Neural cell (in vitro differentiated cells): ENCODE data around the gene TSPEAR. TPM values are rescaled to one million over a fixed set of nuclear protein-coding genes. Genes with fewer than 3 reads are reported as not detected.
"Not testable (repeated sequence)": the region's sequence is repeated elsewhere in the genome, so short reads cannot be mapped to it uniquely, and the experiment has no call there.

Experiments
- H2AFZ ChIP-seq: fragments of 200-600, 300-800 bp; sonication (generic), shearing (Covaris generic); 2 replicates; pipeline ENCODE4 v1.6.0; 2014; ENCODE audit warnings: low read depth, mild to moderate bottlenecking, antibody characterized with exemption, low read length, moderate library complexity
- H3F3A ChIP-seq: fragments of 200-600 bp; shearing (Covaris generic); 2 replicates; pipeline ENCODE4 v1.6.1; 2016; ENCODE audit warnings: mild to moderate bottlenecking, moderate library complexity, mixed read lengths, antibody characterized with exemption, low read length; ENCODE audit not compliant: insufficient read depth, poor library complexity, severe bottlenecking
- H3K27ac ChIP-seq: fragments of 200-600, 300-800 bp; sonication (generic), shearing (Covaris generic); 2 replicates; pipeline ENCODE4 v1.5.1; 2014; ENCODE audit warnings: mild to moderate bottlenecking, low read length, moderate library complexity
- H3K27me3 ChIP-seq: fragments of 300-800, 200-600 bp; sonication (generic), shearing (Covaris generic); 2 replicates; pipeline ENCODE4 v1.6.0; 2014; ENCODE audit warnings: mild to moderate bottlenecking, low read depth, low read length, moderate library complexity; ENCODE audit not compliant: insufficient read depth
- H3K36me3 ChIP-seq: fragments of 300-800, 200-600 bp; sonication (generic), shearing (Covaris generic); 2 replicates; pipeline ENCODE4 v1.5.1; 2014; ENCODE audit warnings: mild to moderate bottlenecking, antibody characterized with exemption, low read length, moderate library complexity; ENCODE audit not compliant: insufficient read depth
- H3K4me2 ChIP-seq: fragments of 300-800, 200-600 bp; sonication (generic), shearing (Covaris generic); 2 replicates; pipeline ENCODE4 v1.6.0; 2014; ENCODE audit warnings: mild to moderate bottlenecking, low read length
- H3K4me3 ChIP-seq: fragments of 300-800, 200-600 bp; sonication (generic), shearing (Covaris generic); 2 replicates; pipeline ENCODE4 v1.5.1; 2014; ENCODE audit warnings: mild to moderate bottlenecking, low read length, moderate library complexity
- H3K79me2 ChIP-seq: fragments of 200-600 bp; shearing (Covaris generic); replicated peaks from 2 replicates; pipeline ENCODE4 v1.6.0; 2014; ENCODE audit warnings: mild to moderate bottlenecking, low read length, moderate library complexity; ENCODE audit not compliant: insufficient read depth
- H3K9ac ChIP-seq: fragments of 300-800, 200-600 bp; sonication (generic), shearing (Covaris generic); 2 replicates; pipeline ENCODE4 v1.6.1; 2016; ENCODE audit warnings: mild to moderate bottlenecking, low read length, mixed read lengths
- H3K9me2 ChIP-seq: fragments of 200-600 bp; shearing (Covaris generic); 2 replicates; pipeline ENCODE4 v1.6.1; 2016; ENCODE audit warnings: mild to moderate bottlenecking, low read length, mixed read lengths; ENCODE audit not compliant: insufficient read depth
- H3K9me3 ChIP-seq: fragments of 200-600, 300-800 bp; sonication (generic), shearing (Covaris generic); 2 replicates; pipeline ENCODE4 v1.6.1; 2016; ENCODE audit warnings: mild to moderate bottlenecking, mixed run types, low read length, moderate library complexity, mixed read lengths
- H4K20me1 ChIP-seq: fragments of 200-600 bp; shearing (Covaris generic); 2 replicates; pipeline ENCODE4 v1.6.1; 2016; ENCODE audit warnings: mild to moderate bottlenecking, mixed run types; ENCODE audit not compliant: insufficient read depth
- CTCF ChIP-seq: fragments of 450-650 bp; IDR thresholded peaks from 2 replicates; pipeline ENCODE4 v1.5.1; 2014; ENCODE audit warnings: antibody characterized with exemption, mild to moderate bottlenecking, moderate library complexity; ENCODE audit not compliant: poor library complexity, severe bottlenecking
- EP300 ChIP-seq: fragments of 450-650 bp; conservative IDR thresholded peaks from 2 replicates; pipeline ENCODE4 v1.6.1; 2014; ENCODE audit warnings: antibody characterized with exemption, mild to moderate bottlenecking, moderate library complexity; ENCODE audit not compliant: poor library complexity, severe bottlenecking
- EZH2 ChIP-seq: fragments of 200-600, 300-800 bp; shearing (Covaris generic), sonication (generic); IDR thresholded peaks from 2 replicates; pipeline ENCODE4 v1.6.1; 2014; ENCODE audit warnings: antibody characterized with exemption, low read length, borderline replicate concordance, mild to moderate bottlenecking; ENCODE audit not compliant: insufficient read depth, poor library complexity, severe bottlenecking
- MXI1 ChIP-seq: fragments of 450-650 bp; conservative IDR thresholded peaks from 2 replicates; pipeline ENCODE4 v1.6.1; 2014; ENCODE audit warnings: antibody characterized with exemption, mild to moderate bottlenecking; ENCODE audit not compliant: poor library complexity, severe bottlenecking
- POLR2AphosphoS5 ChIP-seq: IDR thresholded peaks from 2 replicates; pipeline ENCODE4 v1.6.1; 2012
- RAD21 ChIP-seq: fragments of 450-650 bp; conservative IDR thresholded peaks from 2 replicates; pipeline ENCODE4 v1.6.1; 2014; ENCODE audit warnings: antibody characterized with exemption, mild to moderate bottlenecking, moderate library complexity
- REST ChIP-seq: IDR thresholded peaks from 2 replicates; pipeline ENCODE4 v1.6.1; 2012; ENCODE audit warnings: borderline replicate concordance
- SMC3 ChIP-seq: fragments of 450-650 bp; conservative IDR thresholded peaks from 2 replicates; pipeline ENCODE4 v1.6.1; 2014; ENCODE audit warnings: antibody characterized with exemption, mild to moderate bottlenecking, moderate library complexity; ENCODE audit not compliant: poor library complexity
- TAF1 ChIP-seq: IDR thresholded peaks from 2 replicates; pipeline ENCODE4 v1.6.1; 2012; ENCODE audit warnings: low read depth
- polyA plus RNA-seq: library from polyadenylated mRNA; depleted of rRNA; stranded (reverse); fragments of >200 nt; gene quantifications from 2 replicates; pipeline ENCODE4 v1.2.3, GENCODE V29; 2014

The TSPEAR gene
- polyA plus RNA-seq, 1 donor from 2014 or later = 0.19 TPM

- H3K9me2 ChIP-seq = no peaks in the 10 kb centered on the region
- TF ChIP-seq TAF1 (no peak), POLR2AphosphoS5 (no peak), RAD21 (no peak), CTCF (no peak), REST (no peak)
- no peak within 1 kb of the TSS for H3K4me3 ChIP-seq
- no peak within 1 kb of the TSS for H3K9ac ChIP-seq
- H2AFZ ChIP-seq = no peak within 1 kb of the TSS
- no peaks in the 10 kb centered on the region for H3K27me3 ChIP-seq
- H3K27ac ChIP-seq = no peak within 1 kb of the TSS
- no peaks in the 10 kb centered on the region for H3K36me3 ChIP-seq
- H3K79me2 ChIP-seq = no peaks in the 10 kb centered on the region
- H4K20me1 ChIP-seq = no peaks in the 10 kb centered on the region
- no peaks in the 10 kb centered on the region for H3K9me3 ChIP-seq
- H3K4me2 ChIP-seq = no peak within 1 kb of the TSS
- no peaks in the 10 kb centered on the region for H3F3A ChIP-seq
Observed at GRCh38 chr21:44612029-44612486, 99.3 kb downstream of the TSPEAR start, which contains the start of gene KRTAP10-8. TSS of gene KRTAP10-8 (plus strand) at chr21:44612079. CDS start at chr21:44612101, 22 bp downstream.

DNA sequence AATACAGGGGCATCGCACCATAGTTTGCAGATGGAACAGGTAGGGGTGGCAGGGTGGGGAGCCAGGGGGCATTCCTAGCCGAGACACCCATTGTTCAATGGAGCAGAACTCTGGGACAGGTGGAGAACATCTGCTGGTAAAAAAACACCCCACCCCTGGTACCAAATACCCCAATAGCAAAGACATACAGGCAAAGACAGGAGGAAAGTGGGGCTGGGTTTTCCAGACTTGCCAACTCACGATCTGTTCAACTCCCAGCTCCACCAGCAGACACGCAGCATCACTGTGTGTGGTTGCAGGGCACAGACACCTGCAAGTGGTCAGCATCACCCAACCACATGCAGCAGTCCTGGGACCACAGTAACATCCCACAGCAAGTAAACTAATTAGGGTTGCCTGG, 99.8 kb downstream of the TSPEAR start:
- Histone ChIP-seq H3K9me2 (no peaks in the 10 kb centered on the region), H2AFZ (no peak overlapping the region), H3K9ac (no peak overlapping the region), H3K27me3 (no peaks in the 10 kb centered on the region), H3K36me3 (no peaks in the 10 kb centered on the region), H3F3A (no peaks in the 10 kb centered on the region), H3K4me2 (no peak overlapping the region), H3K9me3 (no peaks in the 10 kb centered on the region), H3K27ac (no peak overlapping the region), H3K4me3 (no peak overlapping the region), H3K79me2 (no peaks in the 10 kb centered on the region), H4K20me1 (no peaks in the 10 kb centered on the region)
- no peak for TF ChIP-seq POLR2AphosphoS5
- no peak for TF ChIP-seq RAD21
- TF ChIP-seq REST = no peak
- TF ChIP-seq SMC3 = no peak
- TF ChIP-seq TAF1 = no peak
- TF ChIP-seq CTCF = no peak
- no peak for TF ChIP-seq EZH2
- no peak for TF ChIP-seq MXI1
- no peak for TF ChIP-seq EP300

- H3F3A ChIP-seq, H3K9ac ChIP-seq, H3K27me3 ChIP-seq, H3K4me3 ChIP-seq, H4K20me1 ChIP-seq, H3K4me2 ChIP-seq, H3K9me2 ChIP-seq, H3K36me3 ChIP-seq, H2AFZ ChIP-seq, H3K79me2 ChIP-seq, H3K27ac ChIP-seq, H3K9me3 ChIP-seq: not testable (repeated sequence)
Observed at GRCh38 chr21:44610157-44610843, 101.1 kb downstream of the TSPEAR start.
